Keratinocyte (primary cell): ENCODE results near the gene SNIP1. TPM values are rescaled to one million over a fixed set of nuclear protein-coding genes. Genes with fewer than 3 reads are reported as not detected.

Source experiments
- DNase-seq: peaks from one replicate; pipeline ENCODE4 v3.0.0-alpha.2; 2011; ENCODE audit warnings: low read depth, missing footprints, low spot score
- FAIRE-seq: peaks from 2 replicates; lab custom pipeline; 2011; peaks lifted over from hg19 to GRCh38; lab: Jason Lieb, UNC
- H2AFZ ChIP-seq: 2 replicates; pipeline ENCODE4 v1.6.0; 2012; ENCODE audit warnings: low read length, control low read depth, inconsistent platforms; ENCODE audit not compliant: control insufficient read depth
- H3K27ac ChIP-seq: 2 replicates; pipeline ENCODE4 v1.5.1; 2011; ENCODE audit warnings: low read length; ENCODE audit not compliant: control insufficient read depth, insufficient read depth
- H3K27me3 ChIP-seq: 3 replicates; pipeline ENCODE4 v1.6.0; 2011; ENCODE audit warnings: low read length; ENCODE audit not compliant: control insufficient read depth, insufficient read depth; ENCODE audit errors: extremely low read depth
- H3K36me3 ChIP-seq, 2 experiments: 2 replicates in 1 of 2; 3 replicates in 1 of 2; pipeline ENCODE4 v1.5.1; 2011; ENCODE audit warnings: low read length in 2 of 2, mild to moderate bottlenecking in 1 of 2; ENCODE audit not compliant: control insufficient read depth in 2 of 2, insufficient read depth in 2 of 2; ENCODE audit errors: extremely low read depth in 1 of 2
- H3K4me1 ChIP-seq: 3 replicates; pipeline ENCODE4 v1.5.1; 2011; ENCODE audit warnings: low read length; ENCODE audit not compliant: control insufficient read depth, insufficient read depth; ENCODE audit errors: extremely low read depth
- H3K4me2 ChIP-seq: 3 replicates; pipeline ENCODE4 v1.6.0; 2011; ENCODE audit warnings: low read depth, low read length; ENCODE audit not compliant: control insufficient read depth, insufficient read depth; ENCODE audit errors: extremely low read depth
- H3K4me3 ChIP-seq, 3 experiments: fragments of 200-600 bp in 1 of 3; sonication (generic) in 1 of 3; 2 replicates in 2 of 3; 3 replicates in 1 of 3; pipeline ENCODE4 v1.5.1; 2011 to 2016; ENCODE audit warnings: low read length in 3 of 3, mild to moderate bottlenecking in 3 of 3, control low read depth in 2 of 3, inconsistent platforms in 1 of 3, low read depth in 1 of 3, mixed read lengths in 1 of 3, mixed run types in 1 of 3, moderate library complexity in 1 of 3; ENCODE audit not compliant: control insufficient read depth in 2 of 3, insufficient read depth in 2 of 3; ENCODE audit errors: extremely low read depth in 1 of 3
- H3K79me2 ChIP-seq: 2 replicates; pipeline ENCODE4 v1.6.0; 2012; ENCODE audit warnings: low read length; ENCODE audit not compliant: control insufficient read depth, insufficient read depth
- H3K9ac ChIP-seq: 3 replicates; pipeline ENCODE4 v1.6.0; 2011; ENCODE audit warnings: low read length; ENCODE audit not compliant: control insufficient read depth, insufficient read depth; ENCODE audit errors: extremely low read depth
- H3K9me1 ChIP-seq: 3 replicates; pipeline ENCODE4 v1.6.0; 2011; ENCODE audit warnings: low read length; ENCODE audit not compliant: control insufficient read depth, insufficient read depth; ENCODE audit errors: extremely low read depth
- H3K9me3 ChIP-seq: 2 replicates; pipeline ENCODE4 v1.5.1; 2012; ENCODE audit warnings: low read depth, low read length; ENCODE audit not compliant: control insufficient read depth
- H4K20me1 ChIP-seq: 3 replicates; pipeline ENCODE4 v1.6.0; 2011; ENCODE audit warnings: low read length; ENCODE audit not compliant: control insufficient read depth, insufficient read depth; ENCODE audit errors: extremely low read depth
- EZH2 ChIP-seq: IDR thresholded peaks from one replicate; pipeline ENCODE4 v1.6.1; 2012; ENCODE audit warnings: inconsistent platforms, mild to moderate bottlenecking, low read length, moderate library complexity
- dilution Hi-C: fragments of 300-500 bp; cut with MboI; formaldehyde crosslinking; loops from one replicate; pipeline ENCODE4 v1.7.0; 2020; ENCODE audit warnings: low sequenced_read_pairs; ENCODE audit not compliant: extremely low pct_ligation_motif_present
- polyA plus RNA-seq, 5 experiments: library from polyadenylated mRNA; depleted of rRNA in 3 of 5; stranded (reverse) in 3 of 5; stranded (forward) in 1 of 5; unstranded in 1 of 5; fragments of >200 nt; gene quantifications; 1 replicate in 1 of 5; 2 replicates in 3 of 5; 3 replicates in 1 of 5; pipeline versions ENCODE4 v1.2.1 to v1.2.3, GENCODE V29; 2011 to 2012; ENCODE audit warnings: missing spikeins in 2 of 5, low read depth in 1 of 5, low replicate concordance in 1 of 5
- TF ChIP-seq, protein P1 (sequence below), 3 experiments: IDR thresholded peaks in 1 of 3; conservative IDR thresholded peaks in 1 of 3; optimal IDR thresholded peaks in 1 of 3; 2 replicates in 2 of 3; 3 replicates in 1 of 3; pipeline versions ENCODE3 to v1.5.1; 2011; ENCODE audit warnings: low read length in 3 of 3, mild to moderate bottlenecking in 3 of 3, moderate library complexity in 2 of 3, control low read depth in 1 of 3, inconsistent platforms in 1 of 3; ENCODE audit not compliant: insufficient read depth in 2 of 3; ENCODE audit errors: extremely low read depth in 1 of 3

SNIP1 gene
- polyA plus RNA-seq, 1 donor (not counting 4 experiments of a cell fraction or from before 2014, with no cell fraction given): 8.9 TPM

DNA sequence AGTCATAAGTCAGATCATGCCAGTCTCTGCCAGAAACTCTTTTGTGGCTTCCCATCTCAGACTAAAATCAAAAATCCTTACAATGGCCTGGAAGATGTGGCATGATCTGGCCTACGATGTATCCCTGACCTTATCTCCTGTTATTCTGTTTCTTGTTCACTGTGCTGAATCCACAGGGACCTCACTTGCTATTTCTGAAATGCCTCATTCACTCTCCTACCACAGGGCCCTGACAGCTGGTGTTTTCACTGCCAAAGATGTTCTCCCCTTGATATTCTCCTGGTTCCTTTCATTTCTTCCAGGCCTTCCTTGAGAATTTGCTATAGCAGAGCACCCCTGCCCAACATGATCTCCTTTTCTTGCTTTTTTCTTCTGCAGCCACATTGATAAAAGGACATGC, 4.3 kb upstream of the SNIP1 start:
- no peak for TF ChIP-seq EZH2
- TF ChIP-seq, protein P1, sequence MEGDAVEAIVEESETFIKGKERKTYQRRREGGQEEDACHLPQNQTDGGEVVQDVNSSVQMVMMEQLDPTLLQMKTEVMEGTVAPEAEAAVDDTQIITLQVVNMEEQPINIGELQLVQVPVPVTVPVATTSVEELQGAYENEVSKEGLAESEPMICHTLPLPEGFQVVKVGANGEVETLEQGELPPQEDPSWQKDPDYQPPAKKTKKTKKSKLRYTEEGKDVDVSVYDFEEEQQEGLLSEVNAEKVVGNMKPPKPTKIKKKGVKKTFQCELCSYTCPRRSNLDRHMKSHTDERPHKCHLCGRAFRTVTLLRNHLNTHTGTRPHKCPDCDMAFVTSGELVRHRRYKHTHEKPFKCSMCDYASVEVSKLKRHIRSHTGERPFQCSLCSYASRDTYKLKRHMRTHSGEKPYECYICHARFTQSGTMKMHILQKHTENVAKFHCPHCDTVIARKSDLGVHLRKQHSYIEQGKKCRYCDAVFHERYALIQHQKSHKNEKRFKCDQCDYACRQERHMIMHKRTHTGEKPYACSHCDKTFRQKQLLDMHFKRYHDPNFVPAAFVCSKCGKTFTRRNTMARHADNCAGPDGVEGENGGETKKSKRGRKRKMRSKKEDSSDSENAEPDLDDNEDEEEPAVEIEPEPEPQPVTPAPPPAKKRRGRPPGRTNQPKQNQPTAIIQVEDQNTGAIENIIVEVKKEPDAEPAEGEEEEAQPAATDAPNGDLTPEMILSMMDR (optimal IDR thresholded peaks at IDR 0.05 in 1 of 3, IDR thresholded peaks at IDR 0.05 in 1 of 3, conservative IDR thresholded peaks at IDR 0.05 in 1 of 3; ENCODE audit: extremely low read depth in 1 of 3, insufficient read depth in 2 of 3, low read length in 3 of 3): no peak
- Histone ChIP-seq H3K4me1 (peaks cover 3% of the 10 kb centered on the region), H4K20me1 (no peaks in the 10 kb centered on the region), H3K4me3 (no peak overlapping the region), H3K9me1 (no peaks in the 10 kb centered on the region), H3K79me2 (peaks cover 7% of the 10 kb centered on the region), H3K9me3 (no peaks in the 10 kb centered on the region), H3K36me3 (no peaks in the 10 kb centered on the region), H2AFZ (no peak overlapping the region), H3K27me3 (no peaks in the 10 kb centered on the region), H3K4me2 (no peak overlapping the region), H3K27ac (no peak overlapping the region), H3K9ac (no peak overlapping the region)
- dilution Hi-C loops: no loop called here
- DNase-seq (no peak), FAIRE-seq (no peak)

DNA sequence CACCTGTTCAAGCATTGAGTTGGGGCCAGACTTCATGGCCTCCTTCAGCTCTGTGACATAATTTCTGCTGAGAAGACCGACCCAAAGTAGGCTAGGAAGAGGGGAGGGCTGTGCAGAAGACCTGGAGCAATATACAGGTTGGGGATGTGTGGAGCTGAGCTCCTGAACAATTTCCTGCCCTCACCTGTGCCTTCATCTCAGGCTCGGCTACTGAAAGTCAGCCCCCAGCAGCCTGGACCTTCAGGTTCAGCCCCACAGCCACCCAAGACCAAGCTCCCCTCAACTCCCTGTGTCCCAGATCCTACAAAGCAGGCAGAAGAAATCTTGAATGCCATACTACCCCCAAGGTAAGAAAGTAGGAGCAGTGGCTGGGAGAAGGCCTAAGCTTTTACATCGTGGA, 3.3 kb upstream of the SNIP1 start:
- peaks cover 17% of the 10 kb centered on the region for H3K79me2 ChIP-seq
- H3K9ac ChIP-seq: no peak overlapping the region
- no peak for DNase-seq
- no peaks in the 10 kb centered on the region for H4K20me1 ChIP-seq
- H3K9me1 ChIP-seq: peaks cover 3% of the 10 kb centered on the region
- no peaks in the 10 kb centered on the region for H3K9me3 ChIP-seq
- TF ChIP-seq, protein P1 (optimal IDR thresholded peaks at IDR 0.05 in 1 of 3, IDR thresholded peaks at IDR 0.05 in 1 of 3, conservative IDR thresholded peaks at IDR 0.05 in 1 of 3; ENCODE audit: extremely low read depth in 1 of 3, insufficient read depth in 2 of 3, low read length in 3 of 3): no peak
- no peak for TF ChIP-seq EZH2
- dilution Hi-C loops: no loop called here
- no peak overlapping the region for H3K27ac ChIP-seq
- no peak for FAIRE-seq
- H3K4me3 ChIP-seq: no peak overlapping the region
- H2AFZ ChIP-seq: no peak overlapping the region
- no peak overlapping the region for H3K4me2 ChIP-seq
- H3K4me1 ChIP-seq: peaks cover 11% of the 10 kb centered on the region
- peaks cover 0 to 4% of the 10 kb centered on the region in 2 experiments for H3K36me3 ChIP-seq
- no peaks in the 10 kb centered on the region for H3K27me3 ChIP-seq
